Measurements from ENCODE around the gene MECP2.

The MECP2 gene

GRCh38 chrX:154040307-154040756 lies 57.2 kb downstream of the MECP2 start:
- Histone ChIP-seq H3K9ac (ENCODE audit: low read depth, low read length) (no peak overlapping the region), H3K27me3 (ENCODE audit: control insufficient read depth, insufficient read depth, low read length) (no peaks in the 10 kb centered on the region), H3K36me3 (ENCODE audit: control insufficient read depth, insufficient read depth, low read length) (no peaks in the 10 kb centered on the region), H3K4me3 (ENCODE audit: low read depth, low read length) (no peak overlapping the region), H3K4me1 (ENCODE audit: control insufficient read depth, insufficient read depth, low read length) (peaks cover 2% of the 10 kb centered on the region), H3K9me3 (ENCODE audit: control insufficient read depth, insufficient read depth, low read length) (no peaks in the 10 kb centered on the region)

- Histone ChIP-seq H3K9ac (ENCODE audit: low read depth, low read length) (no peak overlapping the region), H3K9me3 (ENCODE audit: control insufficient read depth, insufficient read depth, low read length) (no peaks in the 10 kb centered on the region), H3K27me3 (ENCODE audit: control insufficient read depth, insufficient read depth, low read length) (no peaks in the 10 kb centered on the region), H3K4me1 (ENCODE audit: control insufficient read depth, insufficient read depth, low read length) (peaks cover 2% of the 10 kb centered on the region), H3K4me3 (ENCODE audit: low read depth, low read length) (no peak overlapping the region), H3K36me3 (ENCODE audit: control insufficient read depth, insufficient read depth, low read length) (no peaks in the 10 kb centered on the region)
Measured at GRCh38 chrX:154039577-154039976, 57.9 kb downstream of the MECP2 start.

- Histone ChIP-seq H3K9ac (ENCODE audit: low read depth, low read length) (no peak overlapping the region), H3K4me1 (ENCODE audit: control insufficient read depth, insufficient read depth, low read length) (peaks cover 2% of the 10 kb centered on the region), H3K9me3 (ENCODE audit: control insufficient read depth, insufficient read depth, low read length) (no peaks in the 10 kb centered on the region), H3K27me3 (ENCODE audit: control insufficient read depth, insufficient read depth, low read length) (no peaks in the 10 kb centered on the region), H3K36me3 (ENCODE audit: control insufficient read depth, insufficient read depth, low read length) (peaks cover 3% of the 10 kb centered on the region), H3K4me3 (ENCODE audit: low read depth, low read length) (no peak overlapping the region)
Measured at GRCh38 chrX:154038656-154039055, 58.9 kb downstream of the MECP2 start.

- peaks cover 2% of the 10 kb centered on the region for H3K4me1 ChIP-seq (ENCODE audit: control insufficient read depth, insufficient read depth, low read length)
- peaks cover 3% of the 10 kb centered on the region for H3K36me3 ChIP-seq (ENCODE audit: control insufficient read depth, insufficient read depth, low read length)
- no peaks in the 10 kb centered on the region for H3K9me3 ChIP-seq (ENCODE audit: control insufficient read depth, insufficient read depth, low read length)
- H3K27me3 ChIP-seq (ENCODE audit: control insufficient read depth, insufficient read depth, low read length) = no peaks in the 10 kb centered on the region
- no peak overlapping the region for H3K9ac ChIP-seq (ENCODE audit: low read depth, low read length)
- H3K4me3 ChIP-seq (ENCODE audit: low read depth, low read length) = no peak overlapping the region
Measured at GRCh38 chrX:154037754-154038153, 59.8 kb downstream of the MECP2 start.

GRCh38 chrX:154036513-154036912 lies 61.0 kb downstream of the MECP2 start:
- H3K4me1 ChIP-seq (ENCODE audit: control insufficient read depth, insufficient read depth, low read length) = peaks cover under 1% of the 10 kb centered on the region
- H3K27me3 ChIP-seq (ENCODE audit: control insufficient read depth, insufficient read depth, low read length) = no peaks in the 10 kb centered on the region
- peaks cover 7% of the 10 kb centered on the region for H3K36me3 ChIP-seq (ENCODE audit: control insufficient read depth, insufficient read depth, low read length)
- H3K9me3 ChIP-seq (ENCODE audit: control insufficient read depth, insufficient read depth, low read length) = no peaks in the 10 kb centered on the region
- no peak overlapping the region for H3K9ac ChIP-seq (ENCODE audit: low read depth, low read length)
- H3K4me3 ChIP-seq (ENCODE audit: low read depth, low read length) = no peak overlapping the region

- no peak overlapping the region for H3K9ac ChIP-seq (ENCODE audit: low read depth, low read length)
- H3K9me3 ChIP-seq (ENCODE audit: control insufficient read depth, insufficient read depth, low read length) = no peaks in the 10 kb centered on the region
- no peak overlapping the region for H3K4me3 ChIP-seq (ENCODE audit: low read depth, low read length)
- H3K27me3 ChIP-seq (ENCODE audit: control insufficient read depth, insufficient read depth, low read length) = no peaks in the 10 kb centered on the region
- no peaks in the 10 kb centered on the region for H3K4me1 ChIP-seq (ENCODE audit: control insufficient read depth, insufficient read depth, low read length)
- peaks cover 7% of the 10 kb centered on the region for H3K36me3 ChIP-seq (ENCODE audit: control insufficient read depth, insufficient read depth, low read length)
Measured at GRCh38 chrX:154033848-154034247, 63.7 kb downstream of the MECP2 start.

- Histone ChIP-seq H3K9ac (ENCODE audit: low read depth, low read length) (no peak overlapping the region), H3K36me3 (ENCODE audit: control insufficient read depth, insufficient read depth, low read length) (peaks cover 7% of the 10 kb centered on the region), H3K27me3 (ENCODE audit: control insufficient read depth, insufficient read depth, low read length) (no peaks in the 10 kb centered on the region), H3K4me1 (ENCODE audit: control insufficient read depth, insufficient read depth, low read length) (no peaks in the 10 kb centered on the region), H3K4me3 (ENCODE audit: low read depth, low read length) (no peak overlapping the region), H3K9me3 (ENCODE audit: control insufficient read depth, insufficient read depth, low read length) (no peaks in the 10 kb centered on the region)
Measured at GRCh38 chrX:154032653-154033052, 64.9 kb downstream of the MECP2 start.

GRCh38 chrX:154032160-154032559 lies 65.4 kb downstream of the MECP2 start:
- Histone ChIP-seq H3K36me3 (ENCODE audit: control insufficient read depth, insufficient read depth, low read length) (peaks cover 7% of the 10 kb centered on the region), H3K9me3 (ENCODE audit: control insufficient read depth, insufficient read depth, low read length) (no peaks in the 10 kb centered on the region), H3K4me1 (ENCODE audit: control insufficient read depth, insufficient read depth, low read length) (no peaks in the 10 kb centered on the region), H3K4me3 (ENCODE audit: low read depth, low read length) (no peak overlapping the region), H3K9ac (ENCODE audit: low read depth, low read length) (no peak overlapping the region), H3K27me3 (ENCODE audit: control insufficient read depth, insufficient read depth, low read length) (no peaks in the 10 kb centered on the region)

GRCh38 chrX:154030715-154031305 lies 66.7 kb downstream of the MECP2 start:
- no peak overlapping the region for H3K4me3 ChIP-seq (ENCODE audit: low read depth, low read length)
- no peak overlapping the region for H3K9ac ChIP-seq (ENCODE audit: low read depth, low read length)
- no peaks in the 10 kb centered on the region for H3K4me1 ChIP-seq (ENCODE audit: control insufficient read depth, insufficient read depth, low read length)
- no peaks in the 10 kb centered on the region for H3K27me3 ChIP-seq (ENCODE audit: control insufficient read depth, insufficient read depth, low read length)
- H3K9me3 ChIP-seq (ENCODE audit: control insufficient read depth, insufficient read depth, low read length) = no peaks in the 10 kb centered on the region
- H3K36me3 ChIP-seq (ENCODE audit: control insufficient read depth, insufficient read depth, low read length) = peaks cover 7% of the 10 kb centered on the region

- no peak overlapping the region for H3K9ac ChIP-seq (ENCODE audit: low read depth, low read length)
- H3K9me3 ChIP-seq (ENCODE audit: control insufficient read depth, insufficient read depth, low read length) = no peaks in the 10 kb centered on the region
- H3K4me3 ChIP-seq (ENCODE audit: low read depth, low read length) = no peak overlapping the region
- H3K36me3 ChIP-seq (ENCODE audit: control insufficient read depth, insufficient read depth, low read length) = peaks cover 7% of the 10 kb centered on the region
- no peaks in the 10 kb centered on the region for H3K4me1 ChIP-seq (ENCODE audit: control insufficient read depth, insufficient read depth, low read length)
- H3K27me3 ChIP-seq (ENCODE audit: control insufficient read depth, insufficient read depth, low read length) = no peaks in the 10 kb centered on the region
Measured at GRCh38 chrX:154030266-154030665, 67.3 kb downstream of the MECP2 start.

GRCh38 chrX:154029439-154029838 lies 68.1 kb downstream of the MECP2 start:
- H3K4me1 ChIP-seq (ENCODE audit: control insufficient read depth, insufficient read depth, low read length) = no peaks in the 10 kb centered on the region
- H3K9me3 ChIP-seq (ENCODE audit: control insufficient read depth, insufficient read depth, low read length) = no peaks in the 10 kb centered on the region
- no peak overlapping the region for H3K9ac ChIP-seq (ENCODE audit: low read depth, low read length)
- no peaks in the 10 kb centered on the region for H3K27me3 ChIP-seq (ENCODE audit: control insufficient read depth, insufficient read depth, low read length)
- H3K4me3 ChIP-seq (ENCODE audit: low read depth, low read length) = no peak overlapping the region
- H3K36me3 ChIP-seq (ENCODE audit: control insufficient read depth, insufficient read depth, low read length) = peaks cover 7% of the 10 kb centered on the region

- H3K4me3 ChIP-seq (ENCODE audit: low read depth, low read length) = no peak overlapping the region
Measured at GRCh38 chrX:154028502-154029184, 68.9 kb downstream of the MECP2 start.

More at GRCh38 chrX:154028502-154029184, 68.9 kb downstream of the MECP2 start:
- Histone ChIP-seq H3K27me3 (ENCODE audit: control insufficient read depth, insufficient read depth, low read length) (no peaks in the 10 kb centered on the region), H3K9ac (ENCODE audit: low read depth, low read length) (no peak overlapping the region), H3K4me1 (ENCODE audit: control insufficient read depth, insufficient read depth, low read length) (no peaks in the 10 kb centered on the region), H3K36me3 (ENCODE audit: control insufficient read depth, insufficient read depth, low read length) (peaks cover 4% of the 10 kb centered on the region), H3K9me3 (ENCODE audit: control insufficient read depth, insufficient read depth, low read length) (no peaks in the 10 kb centered on the region)
